C4-2B (cell line): ENCODE results near the gene NEU2.

Experiments used
- H3K27ac ChIP-seq: fragments of 450-650 bp; 2 replicates; pipeline ENCODE4 v1.5.1; 2017
- ZFX ChIP-seq: fragments of 450-650 bp; IDR thresholded peaks from 2 replicates; pipeline ENCODE4 v1.6.1; 2017
- TF ChIP-seq, protein P1 (sequence below): fragments of 450-650 bp; conservative IDR thresholded peaks from 2 replicates; pipeline ENCODE4 v1.5.1; 2017; ENCODE audit warnings: mild to moderate bottlenecking

The NEU2 gene

DNA sequence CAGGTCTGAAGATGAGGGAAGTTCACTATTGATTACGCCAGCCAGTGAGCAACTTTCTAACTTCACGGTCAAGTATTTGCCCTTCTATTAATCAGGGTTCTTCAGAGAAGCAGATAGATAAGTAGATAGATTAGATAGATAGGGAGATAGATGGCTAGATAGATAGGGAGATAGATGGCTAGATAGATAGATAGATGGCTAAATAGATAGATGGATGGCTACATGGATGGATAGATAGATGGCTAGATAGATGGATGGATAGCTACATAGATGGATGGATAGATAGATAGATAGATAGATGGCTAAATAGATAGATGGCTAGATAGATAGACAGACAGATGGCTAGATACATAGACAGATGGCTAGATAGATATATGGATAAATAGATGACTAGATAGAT is 22.9 kb downstream of the NEU2 start:
- no peak overlapping the region for H3K27ac ChIP-seq
- no peak for TF ChIP-seq ZFX
- TF ChIP-seq, protein P1, sequence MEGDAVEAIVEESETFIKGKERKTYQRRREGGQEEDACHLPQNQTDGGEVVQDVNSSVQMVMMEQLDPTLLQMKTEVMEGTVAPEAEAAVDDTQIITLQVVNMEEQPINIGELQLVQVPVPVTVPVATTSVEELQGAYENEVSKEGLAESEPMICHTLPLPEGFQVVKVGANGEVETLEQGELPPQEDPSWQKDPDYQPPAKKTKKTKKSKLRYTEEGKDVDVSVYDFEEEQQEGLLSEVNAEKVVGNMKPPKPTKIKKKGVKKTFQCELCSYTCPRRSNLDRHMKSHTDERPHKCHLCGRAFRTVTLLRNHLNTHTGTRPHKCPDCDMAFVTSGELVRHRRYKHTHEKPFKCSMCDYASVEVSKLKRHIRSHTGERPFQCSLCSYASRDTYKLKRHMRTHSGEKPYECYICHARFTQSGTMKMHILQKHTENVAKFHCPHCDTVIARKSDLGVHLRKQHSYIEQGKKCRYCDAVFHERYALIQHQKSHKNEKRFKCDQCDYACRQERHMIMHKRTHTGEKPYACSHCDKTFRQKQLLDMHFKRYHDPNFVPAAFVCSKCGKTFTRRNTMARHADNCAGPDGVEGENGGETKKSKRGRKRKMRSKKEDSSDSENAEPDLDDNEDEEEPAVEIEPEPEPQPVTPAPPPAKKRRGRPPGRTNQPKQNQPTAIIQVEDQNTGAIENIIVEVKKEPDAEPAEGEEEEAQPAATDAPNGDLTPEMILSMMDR = no peak

DNA sequence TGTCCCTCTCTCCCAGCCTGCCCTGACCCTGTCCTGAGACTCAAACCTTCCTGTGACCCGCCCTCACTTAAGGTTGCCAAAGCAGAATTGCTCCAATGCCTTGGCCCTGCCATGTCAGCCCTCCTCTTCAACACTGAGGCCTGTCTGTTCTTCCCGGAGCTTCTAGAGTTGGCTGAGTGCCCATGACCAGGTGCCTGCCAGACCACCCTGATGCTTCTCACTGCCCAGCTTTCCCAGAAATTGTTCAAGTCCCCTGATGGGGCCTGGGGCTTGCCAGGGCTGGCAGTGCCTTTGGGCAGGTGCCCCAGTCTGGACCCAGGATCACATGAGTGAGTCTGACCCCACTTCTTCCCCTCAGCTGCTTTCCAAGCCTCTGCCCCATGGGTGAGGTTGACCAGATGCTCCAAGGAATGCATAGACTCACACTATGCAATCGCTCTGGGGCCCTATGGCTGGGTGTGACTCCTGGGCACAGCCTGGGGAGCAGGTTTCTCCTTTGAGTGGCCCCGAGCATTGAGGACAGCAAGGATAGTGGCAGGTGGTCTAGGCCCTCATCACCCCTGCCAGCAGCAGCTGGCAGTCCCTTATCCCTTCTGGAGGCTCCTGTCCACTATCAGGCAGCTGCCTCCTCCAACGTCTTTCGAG is 24.6 kb downstream of the NEU2 start:
- H3K27ac ChIP-seq = no peak overlapping the region
- no peak for TF ChIP-seq ZFX
- TF ChIP-seq, protein P1 = no peak

DNA sequence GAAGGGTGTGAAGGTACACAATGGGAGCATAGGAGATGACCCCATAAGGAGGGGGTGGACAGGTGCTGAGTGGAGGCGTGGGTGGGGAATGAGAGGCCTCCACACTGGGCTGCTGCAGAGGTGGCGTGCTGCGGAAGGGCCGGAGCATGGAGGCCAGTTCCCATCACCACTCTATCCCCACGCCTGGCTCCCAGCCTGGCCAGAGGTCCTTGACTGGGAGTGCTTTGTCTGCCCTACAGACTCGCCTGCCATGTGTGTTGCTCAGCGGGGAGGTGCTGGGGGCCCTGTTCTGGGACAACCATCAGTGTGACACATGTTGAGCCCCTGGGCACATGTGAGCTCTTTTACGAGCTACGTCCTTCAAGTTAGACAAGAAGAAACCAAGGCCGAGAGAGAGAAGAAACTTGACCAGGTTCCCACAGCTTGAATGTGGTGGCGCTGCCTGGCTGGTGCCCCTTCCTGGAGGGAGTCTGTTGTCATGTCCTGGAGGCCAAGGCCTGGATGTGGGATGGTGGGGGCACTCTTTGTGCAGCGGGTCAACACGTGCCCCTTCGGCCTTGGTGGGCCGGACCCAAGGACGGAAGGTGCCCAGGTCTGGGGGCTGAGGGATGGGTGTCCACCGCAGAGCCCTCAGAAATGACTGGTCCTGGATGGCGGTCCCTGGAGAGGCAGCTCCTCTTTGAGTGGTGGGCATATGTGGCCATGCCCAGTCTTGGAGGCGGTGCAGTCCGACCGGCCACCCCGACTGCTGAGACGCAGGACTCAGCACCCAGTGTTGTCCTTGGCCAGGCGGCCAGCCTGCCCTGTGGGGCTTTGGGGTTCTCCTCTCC is 26.5 kb downstream of the NEU2 start:
- H3K27ac ChIP-seq = no peak overlapping the region
- TF ChIP-seq ZFX = no peak
- TF ChIP-seq, protein P1 = no peak

DNA sequence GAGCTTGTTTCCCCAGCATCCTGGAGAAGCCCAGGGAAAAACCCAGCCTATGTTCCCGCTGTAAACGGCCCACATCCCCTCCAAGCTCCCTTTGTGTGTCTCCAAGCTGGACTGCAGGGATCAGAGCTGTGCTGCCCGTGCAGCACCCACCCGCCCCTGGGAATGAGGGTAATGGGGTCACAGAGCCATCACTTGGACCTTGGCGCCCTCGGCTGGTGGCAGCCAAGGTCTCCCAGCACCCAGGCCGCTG is 27.0 kb downstream of the NEU2 start:
- H3K27ac ChIP-seq = no peak overlapping the region

DNA sequence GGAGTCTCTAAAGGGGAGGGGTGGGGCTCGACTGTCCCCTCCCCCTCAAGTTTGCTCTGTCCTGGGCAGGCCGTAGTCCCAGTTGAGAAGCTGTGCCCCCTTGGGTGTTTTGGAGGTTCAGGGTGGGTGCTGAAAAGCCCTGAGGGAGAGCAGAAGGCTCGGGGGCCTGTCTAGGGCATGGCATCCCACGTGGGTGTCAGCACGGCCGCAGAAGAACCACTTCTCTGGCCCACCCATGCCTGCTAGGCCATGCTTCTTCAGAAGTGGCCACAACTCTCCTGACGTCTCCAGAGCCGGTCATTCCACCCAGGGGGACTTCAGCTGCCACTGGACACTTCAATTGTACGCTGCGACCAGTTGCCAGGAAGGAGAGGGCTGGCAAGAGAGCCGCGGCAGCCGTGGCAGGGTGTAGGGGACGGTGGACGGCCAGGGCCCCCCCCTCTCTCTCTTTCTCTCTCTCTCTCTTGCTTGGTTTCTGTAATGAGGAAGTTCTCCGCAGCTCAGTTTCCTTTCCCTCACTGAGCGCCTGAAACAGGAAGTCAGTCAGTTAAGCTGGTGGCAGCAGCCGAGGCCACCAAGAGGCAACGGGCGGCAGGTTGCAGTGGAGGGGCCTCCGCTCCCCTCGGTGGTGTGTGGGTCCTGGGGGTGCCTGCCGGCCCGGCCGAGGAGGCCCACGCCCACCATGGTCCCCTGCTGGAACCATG is 27.5 kb downstream of the NEU2 start, which contains the start of gene INPP5D:
TSS of gene INPP5D (plus strand) at position 546 of the 704 bp plus-strand sequence. CDS start at position 683, 137 bp downstream.
- no peak for TF ChIP-seq ZFX
- TF ChIP-seq, protein P1 = no peak
- H3K27ac ChIP-seq = no peak within 1 kb of the TSS

More for the DNA sequence above, 27.0 kb downstream of the NEU2 start:
- no peak for TF ChIP-seq ZFX
- TF ChIP-seq, protein P1 = no peak

DNA sequence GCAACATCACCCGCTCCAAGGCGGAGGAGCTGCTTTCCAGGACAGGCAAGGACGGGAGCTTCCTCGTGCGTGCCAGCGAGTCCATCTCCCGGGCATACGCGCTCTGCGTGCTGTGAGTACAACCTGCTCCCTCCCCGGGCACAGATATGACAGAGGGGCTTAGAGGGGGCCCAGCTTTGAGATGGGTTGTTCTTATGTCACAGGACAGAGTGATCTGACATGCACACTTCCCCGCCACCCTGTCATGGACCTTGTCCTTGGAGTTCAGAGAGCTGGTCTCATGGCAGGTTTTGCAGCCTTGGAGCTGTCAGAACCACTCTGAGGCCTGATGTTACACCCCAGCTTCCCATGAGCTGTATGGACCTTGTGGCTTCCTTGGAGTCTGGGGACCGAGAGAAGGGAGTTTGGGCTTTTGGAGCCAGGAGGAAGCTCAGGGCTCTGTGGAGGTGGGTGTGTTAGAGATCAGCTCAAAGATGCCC is 28.1 kb downstream of the NEU2 start:
- no peak overlapping the region for H3K27ac ChIP-seq
- no peak for TF ChIP-seq ZFX
- TF ChIP-seq, protein P1 = no peak
